ENCODE results near the gene TBX1.

- TF ChIP-seq CTCF (IDR thresholded peaks at IDR 0.05) = no peak
- TF ChIP-seq POLR2A (IDR thresholded peaks at IDR 0.05) = no peak
Measured at GRCh38 chr22:19798891-19799293, 38.3 kb downstream of the TBX1 start.
